ENCODE results near the gene CCDC40. TPM values are rescaled to one million over a fixed set of nuclear protein-coding genes. Genes with fewer than 3 reads are reported as not detected.

CCDC40 gene
- total and polyA plus RNA-seq, 9 of the 15 experiments (the other 6 are each of a cell fraction or from before 2014, with no cell fraction given), result 0.07 to 0.33 TPM; not detected in 7

GRCh38 chr17:80095844-80096475, 59.5 kb downstream of the CCDC40 start:
- DNase-seq (ENCODE audit: extremely low read depth in 1 of 4, low spot score in 3 of 4) (no peak), ATAC-seq (no peak), FAIRE-seq (no peak)
- peaks cover 0 to 20% of the 10 kb centered on the region in 2 experiments; a peak in 2 of 5 replicates for H3K4me1 ChIP-seq (replicated peaks in 1 of 2; ENCODE audit: control insufficient read depth in 2 of 2, insufficient read depth in 2 of 2, low read length in 2 of 2)
- H4K20me1 ChIP-seq (replicated peaks; ENCODE audit: control insufficient read depth, insufficient read depth, low read length), result no peaks in the 10 kb centered on the region
- intact Hi-C loops (cut with micrococcal nuclease), result no loop called here
- H3K79me2 ChIP-seq (ENCODE audit: control insufficient read depth, insufficient read depth, low read length), result no peaks in the 10 kb centered on the region
- H3K9me3 ChIP-seq (replicated peaks; ENCODE audit: control insufficient read depth, insufficient read depth, low read depth, low read length), result no peaks in the 10 kb centered on the region
- no peaks in the 10 kb centered on the region for H3K36me3 ChIP-seq (ENCODE audit: control insufficient read depth, insufficient read depth, low read length)
- BruUV-seq (replicated peaks), result no TSS peak
- ChIA-PET POLR2A (no interaction called here), CTCF (ENCODE audit: low intra/inter-chr PET ratio) (no interaction called here)
- no peak overlapping the region for H2AFZ ChIP-seq (ENCODE audit: low read depth, low read length)
- WGBS (ENCODE audit: insufficient coverage, low coverage, missing lambda C conversion rate), result 6% methylated on average over 14 of the region's 16 CpGs
- in situ Hi-C loops (cut with MboI), result no loop called here
- no peak for TF ChIP-seq TSHZ1 (CRISPR knock-in tag; IDR thresholded peaks at IDR 0.05)
- peak; percentile 53; the same call in 1 of the 2 replicates for TF ChIP-seq ESRRA (IDR thresholded peaks at IDR 0.05; ENCODE audit: borderline replicate concordance, low read depth)
- H3K27me3 ChIP-seq (ENCODE audit: control insufficient read depth in 2 of 2, insufficient read depth in 2 of 2, low read length in 2 of 2), result peaks cover 21 to 49% of the 10 kb centered on the region in 2 experiments; a peak in 4 of 5 replicates
- H3K27ac ChIP-seq (ENCODE audit: extremely low read depth, low read depth, low read length), result no peak overlapping the region
- H3K4me2 ChIP-seq (ENCODE audit: insufficient read depth, low read length), result no peak overlapping the region
- no peaks in the 10 kb centered on the region for H3K9me1 ChIP-seq (ENCODE audit: control insufficient read depth, insufficient read depth, low read length)
- H3K9ac ChIP-seq (ENCODE audit: insufficient read depth in 1 of 2, low read depth in 2 of 2, low read length in 2 of 2), result no peak overlapping the region
- no peak overlapping the region for H3K4me3 ChIP-seq

Data from K562 (cell line).